Thyroid gland (tissue), 4 donors: ENCODE data around the gene ZNF576.

Source experiments
- CTCF ChIP-seq, 6 experiments: fragments of 200-600 bp in 3 of 6; fragments of 450-650 bp in 3 of 6; sonication (generic) in 3 of 6; IDR thresholded peaks; one replicate each; pipeline ENCODE4 v1.5.1; 2016 to 2019; ENCODE audit warnings: antibody characterized with exemption in 6 of 6, mild to moderate bottlenecking in 2 of 6, inconsistent platforms in 1 of 6, moderate library complexity in 1 of 6
- POLR2A ChIP-seq, 2 donors: fragments of 450-650 bp; IDR thresholded peaks; one replicate each; pipeline ENCODE4 v1.6.1; 2017; ENCODE audit warnings: antibody characterized with exemption in 2 of 2, mild to moderate bottlenecking in 2 of 2, moderate library complexity in 1 of 2

- TF ChIP-seq CTCF (IDR thresholded peaks at IDR 0.05) (no peak), POLR2A (IDR thresholded peaks at IDR 0.05) (no peak)
Measured at GRCh38 chr19:43562698-43563241, 33.6 kb upstream of the ZNF576 start.
